IPS DF 4.7 (cell line): ENCODE results near the gene PHACTR3.

Source experiments
- DNase-seq: peaks from one replicate; pipeline ENCODE4 v3.0.0-alpha.2; 2013; ENCODE audit warnings: low spot score; ENCODE audit errors: extremely low read depth

PHACTR3 gene

DNA sequence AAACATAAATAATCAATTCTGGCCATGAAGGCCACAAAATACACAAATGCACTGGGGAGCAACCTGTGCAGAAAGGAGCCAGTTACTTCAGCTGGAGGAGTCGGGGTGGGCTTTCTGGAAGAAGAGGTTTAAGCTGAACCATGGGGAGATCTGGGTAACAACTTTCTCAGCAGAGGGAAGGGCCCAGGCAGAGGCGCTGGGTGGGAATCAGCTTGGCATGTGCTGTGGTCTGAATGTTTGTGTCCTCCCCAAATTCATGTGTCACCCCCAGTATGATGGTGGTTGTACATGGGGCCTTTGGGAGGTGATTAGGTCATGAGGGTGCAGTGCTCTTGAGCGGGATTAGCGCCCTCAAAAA, 221.2 kb downstream of the PHACTR3 start:
- no peak for DNase-seq

- DNase-seq = no peak
Observed at GRCh38 chr20:59825944-59826759, 221.8 kb downstream of the PHACTR3 start.

- no peak for DNase-seq
Observed at GRCh38 chr20:59827138-59828056, 223.1 kb downstream of the PHACTR3 start.

- DNase-seq = no peak
Observed at GRCh38 chr20:59828125-59829053, 224.0 kb downstream of the PHACTR3 start.

DNA sequence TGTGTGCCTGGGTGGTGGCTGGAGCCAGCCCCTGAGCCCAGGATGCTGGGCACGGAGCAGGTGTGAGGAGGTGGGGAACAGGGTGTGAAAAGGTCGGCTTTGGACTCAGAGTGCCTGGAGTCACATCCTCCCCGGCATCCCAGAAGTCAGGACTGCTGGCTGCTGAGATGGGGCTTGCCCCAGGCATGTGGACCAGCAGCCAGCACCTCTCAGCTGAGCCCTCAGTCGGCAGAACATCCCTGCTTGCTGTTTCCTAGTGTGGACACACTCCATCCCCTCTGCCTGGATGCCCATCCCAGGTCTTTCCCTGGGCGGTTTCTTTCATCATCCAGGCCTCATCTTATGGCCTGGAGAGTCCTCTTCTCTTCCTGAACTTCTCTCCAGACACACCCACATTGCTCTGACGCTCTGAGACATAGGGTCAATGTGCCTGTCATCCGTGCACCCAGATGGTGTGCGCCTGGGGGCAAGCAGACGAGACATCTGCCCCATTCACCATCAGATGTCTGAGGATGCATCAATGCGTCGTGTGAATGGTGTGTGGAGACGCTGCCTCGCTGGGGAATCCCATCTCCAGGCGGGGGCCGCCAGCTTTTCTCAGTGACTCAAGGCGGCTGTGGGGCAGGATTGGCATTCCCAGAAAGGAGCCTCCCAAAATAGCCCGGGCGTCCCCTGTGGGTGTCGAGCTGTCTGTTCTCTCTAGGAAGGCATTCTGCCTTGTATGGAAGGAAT, 224.9 kb downstream of the PHACTR3 start:
- no peak for DNase-seq

DNA sequence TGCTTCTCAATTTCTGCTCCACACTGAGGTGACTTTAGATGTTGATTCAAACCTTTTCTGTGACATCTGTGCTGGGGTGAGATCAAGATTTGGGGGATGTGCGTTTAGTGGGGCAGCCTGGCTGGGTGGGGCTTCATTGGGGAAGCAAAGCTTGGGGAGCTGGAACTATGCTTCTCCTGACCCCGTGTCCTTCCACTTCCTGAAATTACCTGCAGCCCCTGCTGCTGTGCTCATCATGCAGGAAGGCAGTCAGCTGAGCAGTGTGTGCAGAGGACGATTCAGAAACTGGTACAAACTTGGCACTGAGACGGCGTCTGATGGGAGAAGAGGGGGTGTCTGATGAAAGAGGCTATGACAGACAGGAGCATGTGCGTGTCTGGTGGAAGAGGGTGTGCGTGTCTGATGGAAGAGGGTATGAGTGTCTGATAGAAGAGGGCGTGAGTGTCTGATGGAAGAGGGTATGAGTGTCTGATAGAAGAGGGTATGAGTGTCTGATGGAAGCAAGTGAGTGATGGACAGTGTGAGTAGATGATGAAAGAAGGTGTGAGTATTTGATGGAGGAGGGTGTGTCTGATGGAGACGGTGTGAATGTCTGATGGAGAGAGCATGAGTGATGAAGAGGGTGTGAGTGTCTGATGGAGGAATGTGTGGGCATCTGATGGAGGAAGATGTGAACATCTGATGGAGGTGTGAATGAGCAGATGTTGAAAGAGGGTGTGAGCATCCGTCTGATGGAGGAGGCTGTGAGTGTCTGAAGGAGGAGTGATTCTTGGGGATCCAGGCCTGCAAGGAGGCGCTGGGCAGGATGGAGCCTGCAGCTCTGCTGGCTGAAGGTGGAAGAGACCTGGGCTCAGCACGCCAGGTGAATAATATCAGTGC, 225.7 kb downstream of the PHACTR3 start:
- DNase-seq = no peak

GRCh38 chr20:59830665-59831023, 226.3 kb downstream of the PHACTR3 start:
- no peak for DNase-seq

GRCh38 chr20:59831024-59831915, 226.9 kb downstream of the PHACTR3 start:
- no peak for DNase-seq

- no peak for DNase-seq
Observed at GRCh38 chr20:59831916-59832270, 227.6 kb downstream of the PHACTR3 start.

GRCh38 chr20:59832406-59833363, 228.3 kb downstream of the PHACTR3 start:
- no peak for DNase-seq

DNA sequence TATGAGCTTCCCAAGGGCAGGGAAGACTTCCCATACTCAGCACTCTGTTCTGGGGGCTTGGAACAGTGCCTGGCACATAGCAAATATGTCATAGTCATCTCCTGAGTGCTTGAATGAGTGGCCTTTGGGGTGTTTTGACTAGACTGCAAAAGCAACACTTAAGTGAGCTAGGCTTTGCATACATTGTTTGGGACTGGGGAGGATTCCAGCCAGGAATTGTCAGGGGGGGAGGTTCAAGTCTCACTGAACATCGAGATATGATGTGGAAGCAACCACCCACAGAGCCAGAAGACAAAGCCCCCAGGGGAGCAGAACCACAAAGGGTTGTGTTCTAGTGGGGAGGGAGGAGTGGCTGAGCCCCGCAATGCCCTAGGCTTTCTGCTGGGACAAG, 230.7 kb downstream of the PHACTR3 start:
- no peak for DNase-seq

GRCh38 chr20:59835448-59836395, 231.4 kb downstream of the PHACTR3 start:
- DNase-seq = no peak

DNA sequence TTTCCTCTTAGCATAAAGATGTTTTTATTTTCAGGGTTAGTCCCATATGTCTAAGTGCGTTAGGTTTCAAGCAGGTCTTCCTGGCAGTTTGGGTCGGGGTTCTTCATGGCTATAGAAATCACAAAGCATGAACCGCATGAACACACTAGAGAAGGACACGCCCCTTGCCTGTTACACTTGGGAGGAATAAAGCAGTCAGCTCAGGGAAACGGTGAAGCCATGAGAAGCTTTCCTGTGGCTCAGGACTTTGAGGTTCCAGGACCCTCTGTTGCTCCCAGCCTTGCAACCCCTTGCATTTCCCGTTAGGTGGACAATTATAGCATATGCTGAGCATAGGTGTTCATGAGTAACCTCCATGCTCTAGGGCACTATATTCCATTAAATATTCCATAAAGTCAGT, 232.4 kb downstream of the PHACTR3 start:
- DNase-seq = no peak

DNA sequence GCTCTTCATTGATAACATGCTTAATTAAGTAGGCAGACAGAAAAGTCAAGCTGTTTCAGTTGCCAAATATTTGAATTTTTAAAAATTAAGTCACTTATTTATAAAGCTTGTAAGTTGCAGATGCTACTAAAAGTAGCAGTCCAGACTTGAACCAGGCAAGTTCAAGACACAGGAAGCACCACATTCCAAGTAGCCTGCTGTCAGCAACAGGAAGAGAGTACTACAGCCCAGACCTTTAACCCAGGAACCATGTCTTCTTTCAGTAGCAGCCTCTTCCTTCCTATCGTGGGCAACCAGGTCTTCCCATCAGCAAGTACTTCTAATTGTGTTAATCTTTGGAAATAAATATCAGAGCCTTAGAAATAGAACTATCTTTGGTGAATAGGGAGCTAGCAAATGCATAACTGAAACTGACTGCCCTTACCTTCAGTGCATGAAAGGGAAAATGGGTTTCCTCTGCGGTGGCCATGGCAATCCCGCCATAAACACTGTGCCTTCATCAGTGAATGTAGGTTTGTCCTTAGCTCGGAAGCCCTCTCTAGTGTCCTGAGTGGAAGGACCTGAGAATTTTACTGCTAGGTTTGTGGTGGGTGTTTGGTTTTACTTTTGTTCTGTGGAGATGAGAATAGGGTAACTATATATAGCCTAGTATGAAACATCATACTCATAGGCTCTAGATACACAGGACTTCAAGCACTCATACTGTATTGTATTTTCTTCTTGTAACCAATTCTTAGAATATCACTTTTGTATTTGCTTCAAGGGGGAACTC, 233.5 kb downstream of the PHACTR3 start:
- no peak for DNase-seq

- no peak for DNase-seq
Observed at GRCh38 chr20:59839400-59839799, 235.1 kb downstream of the PHACTR3 start.

GRCh38 chr20:59845472-59845871, 241.1 kb downstream of the PHACTR3 start:
- DNase-seq = no peak
